K562 (cell line): ENCODE measurements around the gene MGAT4B. TPM values are rescaled to one million over a fixed set of nuclear protein-coding genes. Genes with fewer than 3 reads are reported as not detected.

Experiments used
- HDAC1 ChIP-seq, 2 experiments: fragments of 450-650 bp; IDR thresholded peaks; 2 replicates each; pipeline ENCODE4 v1.6.1; 2016 to 2017; ENCODE audit warnings: inconsistent platforms in 1 of 2, mild to moderate bottlenecking in 1 of 2, moderate library complexity in 1 of 2
- HDAC8 ChIP-seq: fragments of 450-650 bp; IDR thresholded peaks from 2 replicates; pipeline ENCODE4 v1.6.1; 2016; ENCODE audit warnings: mild to moderate bottlenecking, missing genetic modification characterization, moderate library complexity, missing compliant biosample characterization
- KAT2B ChIP-seq: IDR thresholded peaks from one replicate; pipeline ENCODE4 v1.6.1; 2012; ENCODE audit warnings: low read depth, mild to moderate bottlenecking, control low read depth, inconsistent platforms, low read length, moderate library complexity
- MBD2 ChIP-seq: sonication (generic); IDR thresholded peaks from 2 replicates; pipeline ENCODE4 v1.6.1; 2016; ENCODE audit warnings: low read depth, borderline replicate concordance
- NR4A1 ChIP-seq, 2 experiments: fragments of 250-450 bp in 1 of 2; fragments of 450-650 bp in 1 of 2; sonication (Bioruptor Pico) in 1 of 2; IDR thresholded peaks; 2 replicates each; pipeline versions ENCODE4 v1.4.0 to v1.6.1; 2016 to 2020; ENCODE audit warnings: mild to moderate bottlenecking in 2 of 2, missing compliant biosample characterization in 1 of 2, missing genetic modification characterization in 1 of 2, moderate library complexity in 1 of 2
- POLR3A ChIP-seq: IDR thresholded peaks from 2 replicates; pipeline ENCODE4 v1.6.1; 2011; ENCODE audit warnings: borderline replicate concordance, mild to moderate bottlenecking, moderate library complexity; ENCODE audit not compliant: insufficient read length, insufficient read depth; ENCODE audit errors: extremely low read depth
- SMAD4 ChIP-seq: fragments of 250-450 bp; sonication (Bioruptor Pico); conservative IDR thresholded peaks from 2 replicates; pipeline ENCODE4 v1.8.0; 2021; ENCODE audit warnings: inconsistent platforms, mild to moderate bottlenecking, moderate library complexity
- TAL1 ChIP-seq: fragments of 450-650 bp; IDR thresholded peaks from 2 replicates; pipeline ENCODE4 v1.6.1; 2016; ENCODE audit warnings: mild to moderate bottlenecking
- ZNF253 ChIP-seq: fragments of 250-450 bp; sonication (Bioruptor Pico); conservative IDR thresholded peaks from 2 replicates; pipeline ENCODE4 v1.6.1; 2021; ENCODE audit warnings: mild to moderate bottlenecking
- polyA plus RNA-seq, 8 experiments: library from polyadenylated mRNA; depleted of rRNA in 4 of 8; stranded (reverse) in 5 of 8; unstranded in 3 of 8; fragments of >200 nt; fragmentation: Nextera tagmentation in 2 of 8; fragmentation: Illumina TruSeq in 1 of 8; extraction: Ambion mirVana in 2 of 8; extraction: Trizol in 1 of 8; gene quantifications; 2 replicates each; pipeline versions ENCODE4 v1.2.1 to v1.2.3, GENCODE V29; 2011 to 2014; ENCODE audit warnings: inconsistent platforms in 1 of 8, missing spikeins in 1 of 8
- total RNA-seq, 7 experiments: library from RNA; depleted of rRNA in 6 of 7; stranded (reverse); fragments of >200 nt in 6 of 7; fragmentation: Illumina TruSeq in 2 of 7; extraction: Trizol in 2 of 7; gene quantifications; 2 replicates each; pipeline versions ENCODE4 v1.2.1 to v1.2.3, GENCODE V29; 2011 to 2021; ENCODE audit warnings: low replicate concordance in 1 of 7
- TF ChIP-seq, protein P1 (sequence below): sonication (generic); formaldehyde crosslinking; IDR thresholded peaks from 2 replicates; pipeline ENCODE4 v1.8.0; 2022; ENCODE audit warnings: missing genetic modification reagents, mild to moderate bottlenecking, borderline replicate concordance
- TF ChIP-seq, protein P2 (sequence below), 2 experiments: IDR thresholded peaks in 1 of 2; conservative IDR thresholded peaks in 1 of 2; 2 replicates each; pipeline ENCODE4 v1.6.1; 2016; ENCODE audit warnings: low read depth in 2 of 2, mild to moderate bottlenecking in 1 of 2, missing compliant biosample characterization in 1 of 2, missing genetic modification characterization in 1 of 2, moderate library complexity in 1 of 2
- TF ChIP-seq, protein P3 (sequence below): sonication (generic); formaldehyde crosslinking; IDR thresholded peaks from 2 replicates; pipeline ENCODE4 v1.8.1; 2023; ENCODE audit warnings: mild to moderate bottlenecking, missing genetic modification reagents
- TF ChIP-seq, protein P4 (sequence below): fragments of 250-450 bp; sonication (Bioruptor Pico); IDR thresholded peaks from 2 replicates; pipeline ENCODE4 v1.8.0; 2022; ENCODE audit warnings: moderate library complexity, mild to moderate bottlenecking, inconsistent platforms
- TF ChIP-seq, protein P5 (sequence below), 3 experiments: fragments of 200-800 bp in 1 of 3; sonication (Bioruptor generic) in 1 of 3; sonication (generic) in 1 of 3; formaldehyde crosslinking in 1 of 3; IDR thresholded peaks; 2 replicates each; pipeline versions ENCODE4 v1.6.1 to v1.8.0; 2016 to 2022; ENCODE audit warnings: mild to moderate bottlenecking in 2 of 3, missing compliant biosample characterization in 2 of 3, missing genetic modification characterization in 2 of 3, missing genetic modification reagents in 1 of 3

The MGAT4B gene
- total and polyA plus RNA-seq, 9 of the 15 experiments (the other 6 are each of a cell fraction or from before 2014, with no cell fraction given) = 0.34 to 133 (median 75.4) TPM

DNA sequence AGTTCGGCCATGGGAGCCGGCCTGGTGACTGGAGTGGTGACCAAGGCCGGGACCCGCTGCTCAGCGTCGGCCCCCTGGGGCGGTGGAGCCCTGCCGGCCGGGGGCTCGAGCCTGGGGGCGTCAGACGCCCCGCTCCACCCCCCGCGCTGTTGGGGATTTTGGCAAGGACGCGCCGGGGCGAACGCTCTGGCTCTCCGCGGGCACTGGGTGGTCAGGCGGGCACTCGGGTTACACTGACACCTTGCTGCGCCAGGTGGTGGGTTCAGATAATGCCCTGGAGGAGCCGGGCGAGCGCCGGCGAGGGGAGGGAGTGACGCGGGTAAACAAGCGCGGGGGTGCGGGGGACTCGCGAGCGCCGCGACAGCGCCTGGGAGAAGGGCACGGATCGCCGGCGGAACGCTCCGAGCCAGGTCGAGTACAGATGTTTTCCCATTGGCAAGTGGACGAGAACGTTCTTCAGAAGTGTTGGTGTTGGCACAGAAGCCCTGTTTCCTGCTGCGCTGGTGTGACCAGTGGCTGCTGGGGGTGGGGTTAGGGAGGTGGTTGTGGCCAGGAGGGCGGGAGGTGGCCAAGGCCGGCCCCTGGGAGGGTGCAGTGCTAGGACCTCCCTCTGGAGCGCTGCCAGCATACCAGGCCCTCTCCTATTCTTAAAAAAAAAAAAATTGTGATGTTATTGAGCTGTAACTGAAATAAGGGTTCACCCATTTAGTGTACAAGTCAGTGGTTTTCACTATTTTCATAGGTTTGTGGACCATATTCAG is 14.8 kb upstream of the MGAT4B start (continued):
- TF ChIP-seq, protein P1, sequence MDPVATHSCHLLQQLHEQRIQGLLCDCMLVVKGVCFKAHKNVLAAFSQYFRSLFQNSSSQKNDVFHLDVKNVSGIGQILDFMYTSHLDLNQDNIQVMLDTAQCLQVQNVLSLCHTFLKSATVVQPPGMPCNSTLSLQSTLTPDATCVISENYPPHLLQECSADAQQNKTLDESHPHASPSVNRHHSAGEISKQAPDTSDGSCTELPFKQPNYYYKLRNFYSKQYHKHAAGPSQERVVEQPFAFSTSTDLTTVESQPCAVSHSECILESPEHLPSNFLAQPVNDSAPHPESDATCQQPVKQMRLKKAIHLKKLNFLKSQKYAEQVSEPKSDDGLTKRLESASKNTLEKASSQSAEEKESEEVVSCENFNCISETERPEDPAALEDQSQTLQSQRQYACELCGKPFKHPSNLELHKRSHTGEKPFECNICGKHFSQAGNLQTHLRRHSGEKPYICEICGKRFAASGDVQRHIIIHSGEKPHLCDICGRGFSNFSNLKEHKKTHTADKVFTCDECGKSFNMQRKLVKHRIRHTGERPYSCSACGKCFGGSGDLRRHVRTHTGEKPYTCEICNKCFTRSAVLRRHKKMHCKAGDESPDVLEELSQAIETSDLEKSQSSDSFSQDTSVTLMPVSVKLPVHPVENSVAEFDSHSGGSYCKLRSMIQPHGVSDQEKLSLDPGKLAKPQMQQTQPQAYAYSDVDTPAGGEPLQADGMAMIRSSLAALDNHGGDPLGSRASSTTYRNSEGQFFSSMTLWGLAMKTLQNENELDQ (CRISPR knock-in tag) = 0 out of 2 replicates have a peak, but pooled peaks have one; percentile 83
- TF ChIP-seq ZNF253 = no peak
- TF ChIP-seq KAT2B = no peak
- TF ChIP-seq, protein P2, sequence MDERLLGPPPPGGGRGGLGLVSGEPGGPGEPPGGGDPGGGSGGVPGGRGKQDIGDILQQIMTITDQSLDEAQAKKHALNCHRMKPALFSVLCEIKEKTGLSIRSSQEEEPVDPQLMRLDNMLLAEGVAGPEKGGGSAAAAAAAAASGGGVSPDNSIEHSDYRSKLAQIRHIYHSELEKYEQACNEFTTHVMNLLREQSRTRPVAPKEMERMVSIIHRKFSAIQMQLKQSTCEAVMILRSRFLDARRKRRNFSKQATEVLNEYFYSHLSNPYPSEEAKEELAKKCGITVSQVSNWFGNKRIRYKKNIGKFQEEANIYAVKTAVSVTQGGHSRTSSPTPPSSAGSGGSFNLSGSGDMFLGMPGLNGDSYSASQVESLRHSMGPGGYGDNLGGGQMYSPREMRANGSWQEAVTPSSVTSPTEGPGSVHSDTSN (CRISPR knock-in tag; IDR thresholded peaks at IDR 0.05; ENCODE audit: low read depth) = no peak
- TF ChIP-seq, protein P2 (tag; conservative IDR thresholded peaks at IDR 0.05; ENCODE audit: low read depth) = no peak
- TF ChIP-seq, protein P3, sequence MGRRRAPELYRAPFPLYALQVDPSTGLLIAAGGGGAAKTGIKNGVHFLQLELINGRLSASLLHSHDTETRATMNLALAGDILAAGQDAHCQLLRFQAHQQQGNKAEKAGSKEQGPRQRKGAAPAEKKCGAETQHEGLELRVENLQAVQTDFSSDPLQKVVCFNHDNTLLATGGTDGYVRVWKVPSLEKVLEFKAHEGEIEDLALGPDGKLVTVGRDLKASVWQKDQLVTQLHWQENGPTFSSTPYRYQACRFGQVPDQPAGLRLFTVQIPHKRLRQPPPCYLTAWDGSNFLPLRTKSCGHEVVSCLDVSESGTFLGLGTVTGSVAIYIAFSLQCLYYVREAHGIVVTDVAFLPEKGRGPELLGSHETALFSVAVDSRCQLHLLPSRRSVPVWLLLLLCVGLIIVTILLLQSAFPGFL (CRISPR knock-in tag) = peak; percentile 85; the same call in 1 of the 2 replicates
- no peak for TF ChIP-seq NR4A1 (CRISPR knock-in tag; IDR thresholded peaks at IDR 0.05)
- no peak for TF ChIP-seq NR4A1 (tag; IDR thresholded peaks at IDR 0.05)
- TF ChIP-seq HDAC1 (IDR thresholded peaks at IDR 0.05) = peak in 1 of 2 experiments; percentile 59; a peak in 2 of 4 replicates
- TF ChIP-seq HDAC8 (tag) = no peak
- no peak for TF ChIP-seq POLR3A
- TF ChIP-seq, protein P4, sequence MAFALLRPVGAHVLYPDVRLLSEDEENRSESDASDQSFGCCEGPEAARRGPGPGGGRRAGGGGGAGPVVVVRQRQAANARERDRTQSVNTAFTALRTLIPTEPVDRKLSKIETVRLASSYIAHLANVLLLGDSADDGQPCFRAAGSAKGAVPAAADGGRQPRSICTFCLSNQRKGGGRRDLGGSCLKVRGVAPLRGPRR (CRISPR knock-in tag) = no peak
- TF ChIP-seq SMAD4 = no peak
- TF ChIP-seq MBD2 = no peak
- TF ChIP-seq, protein P5, sequence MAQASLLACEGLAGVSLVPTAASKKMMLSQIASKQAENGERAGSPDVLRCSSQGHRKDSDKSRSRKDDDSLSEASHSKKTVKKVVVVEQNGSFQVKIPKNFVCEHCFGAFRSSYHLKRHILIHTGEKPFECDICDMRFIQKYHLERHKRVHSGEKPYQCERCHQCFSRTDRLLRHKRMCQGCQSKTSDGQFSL (CRISPR knock-in tag; IDR thresholded peaks at IDR 0.05) = peak; percentile 67
- TF ChIP-seq, protein P5 (tag; IDR thresholded peaks at IDR 0.05) = no peak
- no peak; the same call in 1 of the 2 replicates for TF ChIP-seq TAL1
